Measurements from ENCODE around the gene DLGAP1.

- TF ChIP-seq CTCF (IDR thresholded peaks at IDR 0.05) (no peak), EZH2 (IDR thresholded peaks at IDR 0.05; ENCODE audit: borderline replicate concordance, insufficient read depth, low read depth, low read length, poor library complexity, severe bottlenecking) (no peak)
These were observed 914.1 kb downstream of the DLGAP1 start for GRCh38 chr18:3540805-3541548.
